ENCODE measurements around the gene GPR78.

GPR78 gene

DNA sequence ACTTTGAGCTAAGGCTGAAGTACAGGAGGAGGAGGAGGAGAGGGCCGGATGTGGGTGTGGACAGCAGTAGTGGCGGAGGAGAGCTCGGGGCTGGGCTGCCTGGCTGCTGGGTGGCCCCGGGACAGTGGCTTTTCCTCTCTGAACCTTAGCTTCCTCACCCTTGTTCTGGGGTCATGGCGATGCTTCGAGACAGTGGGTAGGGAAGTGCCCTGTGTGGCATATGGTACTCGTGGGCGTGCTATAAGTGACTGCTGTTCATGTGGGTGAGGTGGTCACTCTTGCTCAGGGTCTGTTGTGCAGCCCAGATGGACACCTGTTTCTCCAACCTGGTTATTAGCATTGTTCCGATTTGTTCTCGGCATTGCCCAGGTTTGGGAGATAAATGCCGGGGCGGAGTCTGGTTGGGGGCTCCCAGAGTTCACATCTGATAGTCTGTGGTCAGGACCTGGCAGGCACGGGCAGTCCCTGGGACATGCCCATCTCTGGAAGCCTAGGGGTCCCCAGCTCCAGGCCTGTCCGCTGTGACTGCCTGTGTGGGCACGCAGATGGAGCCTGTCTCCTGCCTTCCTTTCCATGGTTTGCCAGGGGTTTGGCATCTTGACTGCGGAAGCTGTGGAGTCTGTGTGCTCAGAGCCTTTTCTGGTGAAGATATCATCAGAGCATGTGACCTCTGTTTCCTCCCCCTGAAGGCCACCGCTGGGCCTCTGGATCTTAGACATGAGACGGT lies 7.4 kb downstream of the GPR78 start:
- DNase-seq, result no peak

DNA sequence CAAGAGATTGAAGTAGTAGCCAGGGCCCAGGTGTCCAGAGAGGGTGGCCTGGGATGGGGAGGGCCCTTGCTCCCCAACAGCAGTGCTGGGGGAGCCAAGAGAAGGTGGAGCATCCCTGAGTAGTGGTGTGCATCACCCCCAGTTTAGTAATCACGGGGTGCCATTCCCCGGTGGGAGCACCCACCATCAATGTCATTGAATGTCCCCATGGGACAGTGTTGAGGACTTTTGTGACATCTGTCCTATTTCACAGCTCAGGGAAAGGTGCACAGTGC lies 7.9 kb downstream of the GPR78 start:
- no peak for DNase-seq

DNA sequence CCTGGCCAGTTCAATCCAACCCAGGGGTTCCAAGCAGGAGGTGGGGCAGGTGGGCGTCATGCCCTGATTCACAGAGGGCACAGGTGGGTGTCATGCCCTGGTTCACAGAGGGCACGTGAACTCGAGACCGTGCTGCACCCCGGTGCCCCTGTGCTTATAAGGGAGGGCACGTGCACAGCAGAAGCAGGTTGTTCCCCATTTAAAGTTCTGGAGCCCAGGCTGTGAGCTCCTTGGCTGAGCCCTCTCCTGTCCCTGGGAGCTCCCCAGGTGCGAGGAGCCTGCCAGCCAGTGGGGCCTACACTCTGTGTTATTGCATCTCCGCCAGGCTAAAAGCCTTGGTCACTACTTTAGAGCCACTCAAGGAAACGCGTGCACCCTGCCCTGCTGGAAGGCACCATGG lies 9.1 kb downstream of the GPR78 start:
- no peak for DNase-seq

DNA sequence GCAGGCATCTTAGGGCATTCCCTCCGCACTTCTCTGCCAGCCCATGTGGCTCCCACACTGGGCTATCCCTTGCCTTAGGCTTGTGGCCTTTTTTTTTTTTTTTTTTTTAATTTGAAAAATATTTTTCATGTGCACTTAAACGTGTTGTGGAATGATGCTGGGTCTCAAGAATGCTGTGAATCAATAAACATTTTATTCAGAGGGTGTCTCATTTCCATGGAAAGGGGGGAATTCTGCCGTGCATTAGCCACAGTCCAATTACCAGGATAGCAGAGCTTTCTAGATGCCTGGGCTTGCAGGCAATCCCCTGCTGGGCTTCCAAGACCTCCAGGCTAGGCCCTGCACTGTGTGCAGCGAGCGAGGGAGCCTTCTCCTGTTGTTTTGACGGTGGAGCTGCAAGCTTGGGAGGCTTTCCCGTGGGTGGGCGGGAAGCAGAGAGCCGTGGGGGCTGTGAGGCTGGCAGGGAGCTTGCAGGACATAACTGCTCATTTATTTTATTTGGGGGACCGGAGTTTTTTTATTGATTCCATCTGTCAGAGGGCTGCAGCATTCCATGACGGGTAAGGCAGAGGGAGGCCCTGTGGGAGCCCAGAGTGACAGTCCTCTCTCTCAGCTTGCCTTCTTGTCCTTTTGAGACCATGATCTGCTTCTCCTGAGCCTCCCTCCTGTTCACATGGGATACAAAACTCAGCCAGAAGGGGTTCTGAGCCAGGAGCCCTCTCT lies 9.8 kb downstream of the GPR78 start:
- no peak for DNase-seq

DNA sequence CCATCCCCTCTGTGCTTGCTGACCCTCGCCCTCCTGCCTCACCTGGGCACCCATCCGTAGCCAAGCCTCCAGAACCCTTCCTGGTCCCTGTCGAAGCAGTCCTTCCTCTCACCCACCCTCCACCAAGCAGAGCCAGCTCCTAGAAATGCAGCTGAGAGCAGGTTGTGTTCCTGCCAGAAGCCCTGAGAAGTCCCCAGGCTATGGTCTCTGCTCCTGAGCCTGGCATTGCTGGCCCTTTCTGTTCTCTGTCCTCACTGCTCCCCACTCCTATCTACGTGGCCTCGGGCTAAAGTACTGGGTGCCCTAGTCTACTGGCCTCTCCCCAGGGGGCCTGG lies 10.3 kb downstream of the GPR78 start:
- DNase-seq, result no peak

DNA sequence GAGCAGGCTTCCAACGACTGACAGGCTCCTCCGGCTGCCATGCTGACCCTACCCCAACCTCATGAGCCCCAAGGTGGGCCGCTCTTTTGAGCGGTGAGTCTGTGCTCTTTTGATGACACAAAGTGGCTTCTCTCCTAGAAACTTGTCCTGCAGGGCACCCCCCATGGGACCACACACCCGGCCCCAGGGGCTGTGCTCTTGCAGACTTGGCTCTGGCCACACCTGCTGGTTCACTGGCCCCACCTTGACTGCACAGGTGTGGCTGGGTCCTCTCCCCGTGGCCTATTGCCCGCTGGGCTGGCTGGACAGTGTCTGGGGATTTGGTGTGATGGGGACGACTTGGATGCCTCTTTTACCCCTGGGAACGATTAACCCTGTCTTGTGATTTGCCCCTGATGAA lies 10.9 kb downstream of the GPR78 start:
- DNase-seq, result no peak

DNA sequence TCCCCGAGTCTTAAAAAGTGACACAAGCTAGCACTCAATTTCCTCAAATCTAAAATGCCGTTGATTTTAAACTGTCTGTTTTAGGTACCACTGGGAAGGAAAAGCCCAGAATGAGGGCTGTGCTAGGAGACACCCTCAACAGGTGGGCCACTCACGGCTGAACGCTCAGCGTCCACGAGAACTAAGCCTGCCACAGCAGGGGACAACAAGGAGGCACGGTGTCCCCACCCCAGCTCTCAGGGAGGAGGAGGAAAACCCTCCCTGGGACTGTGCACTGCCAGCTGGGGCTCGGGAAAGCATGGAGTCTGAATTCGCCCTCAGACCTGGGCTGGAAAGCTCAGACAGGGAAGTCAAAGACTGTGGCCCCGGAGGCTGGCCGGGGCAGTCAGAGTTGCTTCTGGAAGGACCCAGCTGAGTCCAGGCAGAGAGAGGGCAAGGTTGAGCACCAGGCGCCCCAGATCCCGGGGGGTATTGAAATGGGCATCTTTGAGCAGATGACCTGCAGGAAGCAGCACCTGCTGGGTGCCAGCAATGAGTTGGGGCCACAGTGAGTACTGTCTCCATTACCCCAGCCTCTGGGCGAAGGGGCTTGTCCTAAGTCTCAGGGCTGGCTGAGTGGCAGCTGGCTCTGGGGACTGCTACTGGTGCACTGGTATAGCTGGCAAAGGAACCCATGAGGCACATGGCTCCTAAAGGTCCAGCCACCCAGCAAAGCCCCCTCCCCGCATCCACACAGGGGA lies 11.6 kb downstream of the GPR78 start:
- DNase-seq, result no peak

DNA sequence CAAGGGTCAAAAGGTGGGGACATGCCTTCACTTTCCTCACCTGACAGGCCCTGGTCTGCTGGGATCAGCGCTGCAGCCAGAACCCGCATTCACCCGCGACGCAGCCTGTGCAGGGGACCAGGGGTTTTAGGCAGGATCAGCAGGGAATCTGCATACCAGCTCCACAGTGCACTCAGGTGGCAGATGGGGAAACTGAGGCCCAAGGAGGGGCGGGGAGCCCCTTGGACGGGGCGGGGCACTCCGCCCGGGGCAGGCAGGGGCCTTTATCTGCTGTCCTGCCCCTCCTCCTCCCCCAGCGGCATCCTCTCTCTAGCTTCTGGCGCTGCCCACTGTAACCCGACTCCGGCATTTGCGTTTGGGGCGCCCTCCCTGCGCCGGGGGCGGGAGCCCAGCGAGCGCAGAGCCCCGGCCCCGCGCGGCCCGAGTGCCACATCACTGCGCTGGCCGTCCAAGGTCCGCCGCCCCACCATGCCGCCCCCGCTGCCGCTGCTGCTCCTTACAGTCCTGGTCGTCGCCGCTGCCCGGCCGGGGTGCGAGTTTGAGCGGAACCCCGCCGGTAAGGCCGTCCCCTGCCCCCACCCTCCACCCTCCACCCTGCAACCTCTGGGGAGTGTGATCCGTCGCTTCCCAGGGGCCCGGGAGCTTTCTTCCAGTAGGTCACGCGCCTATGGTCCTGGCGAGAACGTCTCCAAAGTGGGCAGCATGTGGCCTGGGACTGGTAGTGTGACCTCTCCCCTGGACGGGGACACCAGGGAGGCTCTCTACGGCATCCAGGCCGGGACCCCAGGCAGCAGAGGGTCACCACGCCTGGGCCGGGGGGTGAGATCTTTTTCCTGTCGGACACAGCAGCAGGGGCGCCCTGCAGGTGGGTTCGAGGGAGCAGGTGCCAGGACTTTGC lies 12.4 kb downstream of the GPR78 start, which contains the start of gene CPZ:
CPZ (plus strand) TSS at position 400 of the 898 bp plus-strand sequence; CDS start at position 469, 69 bp downstream.
- DNase-seq, result no peak

DNA sequence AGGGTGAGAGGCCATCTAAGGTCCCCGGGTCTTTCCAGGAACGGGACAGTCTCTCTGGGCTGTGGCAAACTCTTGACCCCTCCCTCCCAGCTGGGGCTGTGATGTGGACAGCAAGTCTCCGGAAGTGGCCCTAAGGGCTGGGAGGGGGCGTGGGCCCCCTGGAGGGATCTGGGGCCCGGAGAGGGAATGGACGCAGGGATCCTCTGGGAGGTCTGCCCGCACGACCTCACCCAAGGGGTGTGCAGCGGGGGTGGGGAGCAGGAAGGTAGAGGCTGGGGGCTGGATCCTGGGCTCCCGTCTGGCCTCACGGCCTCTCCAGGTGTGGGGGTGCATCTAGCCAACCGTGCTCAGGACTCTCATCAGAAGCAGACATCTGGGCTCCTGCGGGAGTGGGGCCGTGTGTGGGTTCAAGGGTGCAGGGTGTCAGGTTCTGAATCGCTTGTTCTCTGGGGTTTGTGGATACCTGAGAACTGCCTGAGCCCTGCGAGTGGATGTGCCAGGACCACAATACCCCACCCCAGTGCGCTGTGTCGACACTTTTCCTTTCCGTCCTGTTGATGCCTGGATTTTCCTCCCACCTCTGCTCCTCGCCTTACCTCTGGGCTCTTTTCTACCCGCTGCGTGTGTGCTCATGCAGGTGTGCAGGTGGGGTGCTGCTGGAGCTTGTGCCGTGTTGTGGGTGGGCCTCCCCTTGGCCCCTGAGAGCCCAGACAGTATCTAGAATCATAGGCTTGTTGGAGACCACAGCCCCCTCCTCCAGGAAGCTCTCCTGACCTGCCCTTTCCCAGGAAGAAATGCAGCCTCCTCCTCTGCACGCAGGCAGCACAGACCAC lies 13.3 kb downstream of the GPR78 start:
- no peak for DNase-seq

DNA sequence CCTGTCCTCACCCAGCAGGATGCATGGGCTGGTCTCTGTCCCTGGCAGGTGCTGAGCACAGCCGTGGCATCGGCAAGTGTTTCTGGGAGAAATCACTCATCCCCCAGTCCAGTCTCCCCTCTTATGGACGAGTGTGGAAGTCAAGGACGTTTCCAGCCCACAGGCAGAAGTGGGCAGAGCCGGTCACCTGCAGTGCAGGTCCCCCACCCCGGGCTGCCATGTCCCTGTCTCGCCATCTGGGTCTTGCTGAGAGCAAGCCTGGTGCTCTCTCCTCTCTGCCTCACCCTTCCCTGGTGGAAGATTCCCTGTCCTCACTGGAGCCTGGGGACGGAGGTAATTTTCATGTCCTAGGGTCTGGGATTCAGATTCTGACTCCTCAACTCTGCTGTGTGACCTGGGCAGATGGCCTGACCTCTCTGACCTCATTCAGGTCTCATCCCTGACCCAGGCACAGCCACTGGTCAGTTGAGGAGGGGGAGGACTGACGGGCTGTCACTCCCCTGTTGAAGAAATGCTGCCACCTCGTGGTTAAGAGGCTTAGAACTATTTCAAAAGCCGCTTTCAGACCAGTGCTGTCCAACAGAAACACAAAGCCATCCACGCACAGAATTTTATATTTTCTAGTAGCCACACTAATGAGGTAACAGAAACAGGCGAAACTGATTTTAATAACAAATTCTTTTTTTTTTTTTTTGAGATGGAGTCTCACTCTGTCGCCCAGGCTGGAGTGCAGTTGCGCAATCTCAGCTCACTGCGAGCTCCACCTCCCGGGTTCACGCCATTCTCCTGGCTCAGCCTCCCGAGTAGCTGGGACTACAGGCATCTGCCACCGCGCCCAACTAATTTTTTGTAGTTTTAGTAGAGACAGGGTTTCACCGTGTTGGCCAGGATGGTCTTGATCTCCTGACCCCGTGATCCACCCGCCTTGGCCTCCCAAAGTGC lies 14.2 kb downstream of the GPR78 start:
- DNase-seq, result no peak

DNA sequence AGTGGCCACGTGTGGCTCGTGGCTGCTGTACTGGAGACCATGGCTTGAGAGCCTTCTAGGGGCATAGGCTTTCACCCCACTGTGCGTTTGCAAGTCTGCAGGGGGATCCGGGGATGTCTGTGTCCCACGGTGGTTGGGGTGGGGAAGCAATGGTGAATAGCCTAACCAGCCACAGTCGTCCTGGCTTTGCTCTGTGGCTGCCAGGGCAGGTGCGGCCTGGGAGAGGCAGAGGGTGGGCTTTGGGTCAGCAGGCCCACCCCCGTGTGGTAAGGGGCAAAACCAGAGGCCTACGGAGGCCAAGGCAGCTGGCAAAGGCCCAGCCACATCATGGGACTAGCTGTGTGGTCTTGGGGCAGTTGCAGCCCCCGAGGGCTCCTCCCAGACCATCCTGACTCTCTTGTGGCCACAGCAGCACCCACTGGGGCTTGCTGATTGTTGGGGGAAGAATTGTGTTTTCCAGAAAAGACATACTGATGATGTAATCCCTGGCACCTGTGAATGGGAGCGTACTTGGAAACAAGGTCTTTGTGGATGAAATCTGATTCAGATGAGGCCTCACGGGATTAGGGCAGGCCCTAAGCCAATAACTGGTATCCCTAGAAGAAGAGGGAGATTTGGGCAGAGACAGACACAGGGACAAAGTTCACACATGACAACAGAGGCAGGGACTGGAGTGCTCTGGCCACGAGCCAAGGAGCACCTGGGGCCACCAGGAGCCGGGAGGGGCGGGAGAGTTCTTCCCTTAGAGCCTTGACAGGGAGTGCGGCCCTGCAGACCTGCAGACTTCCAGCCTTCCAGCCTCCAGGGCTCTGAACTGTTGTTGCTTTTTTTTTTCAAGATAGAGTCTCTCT lies 15.3 kb downstream of the GPR78 start:
- no peak for DNase-seq

DNA sequence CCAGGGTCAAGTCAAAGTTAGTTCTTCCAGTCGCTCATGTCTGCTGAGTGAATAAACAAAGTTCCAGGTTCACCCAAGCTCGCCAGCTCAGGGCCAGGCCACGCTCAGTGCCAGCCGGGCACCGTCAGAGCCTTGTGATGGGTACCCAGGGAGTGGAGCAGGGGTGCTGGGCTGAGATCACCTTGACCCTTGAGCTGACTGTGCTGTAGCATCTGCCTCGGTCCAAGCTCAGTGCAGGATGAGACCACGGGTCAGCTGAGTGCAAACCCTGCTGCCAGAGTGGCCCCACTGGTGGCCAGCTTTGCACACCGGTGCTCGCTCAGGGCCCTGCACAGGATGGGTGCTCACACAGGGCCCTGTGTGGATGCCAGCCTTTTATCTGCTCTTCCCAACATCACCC lies 16.7 kb downstream of the GPR78 start:
- no peak for DNase-seq

DNA sequence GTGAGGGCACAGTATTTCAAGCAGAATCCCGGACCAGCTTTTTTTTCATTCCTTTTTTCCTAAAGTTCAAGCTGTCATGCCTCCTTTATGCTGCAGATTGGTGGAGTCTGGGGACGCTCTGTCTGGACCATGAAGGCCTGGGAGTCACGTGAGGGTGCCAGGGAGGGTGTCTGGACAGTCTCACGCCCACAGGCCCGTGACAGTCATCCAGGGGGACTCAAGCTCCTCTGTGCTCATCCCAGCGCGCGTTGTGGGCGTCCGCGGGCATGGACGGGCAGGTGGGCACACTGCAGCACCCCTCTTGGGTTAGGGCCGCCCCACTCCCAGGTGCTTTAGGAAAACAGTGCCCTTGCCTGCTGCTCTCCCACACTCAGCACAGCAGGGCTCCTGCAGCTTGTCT lies 17.1 kb downstream of the GPR78 start:
- DNase-seq, result no peak

DNA sequence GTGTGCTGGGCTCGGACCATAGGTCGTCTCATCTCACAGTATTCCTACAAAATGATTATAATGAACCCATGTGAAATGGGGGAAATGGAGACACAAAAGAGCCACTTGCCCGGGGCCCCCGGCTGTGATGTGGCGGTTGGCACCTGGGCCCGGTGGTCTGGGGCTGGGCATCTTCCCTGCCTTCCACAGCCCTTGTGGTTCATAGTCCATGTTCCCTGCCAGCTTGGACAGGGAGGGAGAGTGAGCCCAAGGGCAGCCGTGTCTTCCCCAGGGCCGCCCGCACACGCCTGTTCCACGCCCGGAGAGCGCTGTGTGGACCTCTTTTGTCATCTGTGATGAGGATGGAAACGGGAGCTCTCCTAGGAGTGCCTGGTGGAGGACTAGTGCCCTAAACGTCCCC lies 17.6 kb downstream of the GPR78 start:
- DNase-seq, result no peak

DNA sequence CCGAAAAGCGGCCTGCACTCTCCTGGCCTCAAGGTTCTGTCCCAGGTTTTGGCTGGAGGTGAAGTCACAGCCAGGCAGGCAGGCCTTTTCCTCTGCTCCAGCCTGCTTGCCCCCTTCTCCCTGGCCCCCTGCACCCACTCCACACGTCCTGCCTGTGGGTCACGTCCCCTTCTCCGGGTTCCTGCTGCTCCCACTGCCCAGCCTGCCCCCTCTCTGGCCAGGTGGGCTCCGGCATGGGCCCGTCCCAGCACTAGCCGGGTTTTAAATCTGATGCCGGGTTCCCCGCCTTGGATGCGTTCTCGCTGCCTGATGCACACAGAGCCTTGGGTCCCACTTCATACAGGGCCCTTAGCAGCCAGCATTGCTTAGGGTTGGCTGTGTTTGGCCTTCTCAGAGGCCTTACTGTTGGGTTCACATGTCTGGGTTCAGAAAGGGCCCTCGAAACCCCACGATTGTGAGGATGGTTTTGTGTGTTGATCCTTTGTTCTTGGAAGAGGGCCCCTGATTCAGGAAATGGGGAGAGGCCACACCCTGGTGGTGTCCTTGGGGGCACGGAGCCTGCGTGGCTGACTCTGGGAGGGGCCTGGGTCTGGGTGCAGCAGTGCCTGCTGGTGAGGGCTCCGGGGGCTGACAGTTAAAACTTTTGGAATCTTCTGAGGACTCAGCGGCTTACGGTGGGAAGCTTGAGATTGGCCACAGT lies 18.3 kb downstream of the GPR78 start:
- no peak for DNase-seq

DNA sequence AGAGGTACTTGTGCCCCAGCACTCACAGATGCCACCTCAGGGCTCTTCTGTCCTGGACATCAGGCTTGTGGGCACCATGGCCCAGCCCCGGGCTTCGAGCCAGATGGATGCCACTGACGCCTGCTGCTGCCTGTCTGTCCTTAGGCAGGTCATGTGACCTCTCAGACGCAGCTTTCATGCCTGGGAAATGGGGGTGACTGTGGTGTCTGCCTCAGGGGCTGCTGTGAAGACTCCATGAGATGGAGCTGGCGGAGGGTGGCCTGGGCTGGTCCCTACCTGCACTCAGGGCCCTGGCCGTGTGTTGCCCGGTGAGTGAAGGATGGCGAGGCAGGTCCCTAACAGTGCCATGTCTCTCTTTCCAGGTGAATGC lies 18.9 kb downstream of the GPR78 start:
- DNase-seq, result no peak

DNA sequence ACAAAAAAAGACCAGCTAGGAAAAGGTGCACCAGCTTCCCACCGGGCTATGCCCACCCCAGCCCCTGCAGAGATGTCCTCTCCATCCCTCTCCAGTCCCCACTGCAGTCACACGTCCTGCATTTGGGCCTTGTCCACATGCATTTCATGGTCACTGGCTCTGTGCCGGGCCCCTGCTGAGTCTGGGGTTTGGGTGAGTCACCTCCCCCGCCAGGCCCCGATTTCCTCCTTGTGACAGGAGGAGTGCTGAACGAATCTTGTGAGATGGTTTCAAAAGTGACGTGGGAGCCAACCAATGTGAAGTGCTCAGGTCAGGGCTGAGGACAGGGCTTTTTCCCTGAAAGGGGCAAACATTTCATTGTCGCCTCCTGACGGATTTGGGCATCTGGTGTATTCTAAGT lies 19.5 kb downstream of the GPR78 start:
- DNase-seq, result no peak

DNA sequence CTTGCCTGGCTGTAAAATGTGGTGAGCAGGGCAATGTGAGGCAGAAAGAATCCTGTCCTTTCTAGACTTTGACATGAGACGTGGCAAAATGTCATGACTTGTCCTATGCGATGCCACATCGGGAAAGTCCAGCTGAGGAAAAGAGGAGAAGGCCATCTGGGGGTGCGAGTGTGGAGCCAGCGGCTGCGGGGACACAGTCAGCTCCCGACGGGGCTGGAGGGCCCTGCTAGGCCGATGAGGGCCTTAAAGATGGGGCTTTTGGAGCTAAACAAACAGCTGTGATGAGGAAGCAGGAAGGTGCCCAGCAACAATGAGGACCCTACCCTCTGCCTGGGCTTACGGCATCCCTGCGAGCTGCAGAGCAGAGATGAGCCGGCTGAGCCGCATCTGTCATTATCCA lies 20.1 kb downstream of the GPR78 start:
- no peak for DNase-seq

DNA sequence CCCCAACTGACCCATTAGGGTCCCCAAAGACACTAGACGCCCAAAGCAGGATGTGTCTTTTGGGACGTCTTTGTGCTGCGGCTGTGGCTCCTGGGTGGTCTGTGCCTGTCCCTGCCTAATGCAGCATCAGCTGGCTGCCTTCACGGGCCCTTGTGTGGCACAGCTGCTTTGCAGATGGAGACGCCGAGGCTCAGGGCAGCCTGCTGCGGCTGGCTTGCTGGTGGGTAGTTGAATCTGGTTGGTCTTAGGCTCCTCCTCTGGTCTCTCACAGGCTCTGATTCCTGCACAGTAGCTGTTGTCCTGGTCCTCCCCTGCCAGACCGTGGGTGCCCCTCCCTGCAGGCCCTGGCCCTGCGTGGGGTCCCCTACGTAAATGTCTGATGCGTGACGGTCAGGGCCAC lies 20.5 kb downstream of the GPR78 start:
- DNase-seq, result no peak

DNA sequence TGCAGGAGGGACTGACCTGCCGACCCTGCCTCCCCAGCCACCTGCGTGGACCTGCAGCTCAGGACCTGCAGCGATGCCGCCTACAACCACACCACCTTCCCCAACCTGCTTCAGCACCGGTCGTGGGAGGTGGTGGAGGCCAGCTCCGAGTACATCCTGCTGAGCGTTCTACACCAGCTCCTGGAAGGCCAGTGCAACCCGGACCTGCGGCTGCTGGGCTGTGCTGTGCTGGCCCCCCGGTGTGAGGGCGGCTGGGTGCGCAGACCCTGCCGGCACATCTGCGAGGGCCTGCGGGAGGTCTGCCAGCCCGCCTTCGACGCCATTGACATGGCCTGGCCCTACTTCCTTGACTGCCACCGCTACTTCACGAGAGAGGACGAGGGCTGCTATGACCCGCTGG lies 20.9 kb downstream of the GPR78 start:
- DNase-seq, result no peak

Data from stimulated activated naive CD4-positive, alpha-beta T cell (primary cell).